K562 (cell line): Measurements from ENCODE around the gene PGGHG. TPM values are rescaled to one million over a fixed set of nuclear protein-coding genes. Genes with fewer than 3 reads are reported as not detected.

ENCODE experiments used
- CBFA2T2 ChIP-seq: fragments of 450-650 bp; conservative IDR thresholded peaks from 2 replicates; pipeline ENCODE4 v1.6.1; 2017; ENCODE audit warnings: mild to moderate bottlenecking
- CHCHD3 ChIP-seq: fragments of 250-450 bp; sonication (Bioruptor Pico); IDR thresholded peaks from 2 replicates; pipeline ENCODE4 v2.1.2; 2022; ENCODE audit warnings: mild to moderate bottlenecking
- GATAD2B ChIP-seq: fragments of 450-650 bp; IDR thresholded peaks from 2 replicates; pipeline ENCODE4 v1.6.1; 2017; ENCODE audit warnings: mild to moderate bottlenecking, borderline replicate concordance
- ILK ChIP-seq: fragments of 450-650 bp; IDR thresholded peaks from 2 replicates; pipeline ENCODE4 v1.6.1; 2016; ENCODE audit warnings: missing genetic modification characterization, low read depth, mild to moderate bottlenecking, missing compliant biosample characterization, moderate library complexity, borderline replicate concordance
- KAT7 ChIP-seq: sonication (generic); formaldehyde crosslinking; IDR thresholded peaks from 2 replicates; pipeline ENCODE4 v1.8.0; 2022; ENCODE audit warnings: missing genetic modification reagents, mild to moderate bottlenecking, borderline replicate concordance
- NELFE ChIP-seq: IDR thresholded peaks from 2 replicates; pipeline ENCODE4 v1.6.1; 2011; ENCODE audit warnings: mild to moderate bottlenecking; ENCODE audit not compliant: insufficient read depth, insufficient read length
- NFRKB ChIP-seq: fragments of 450-650 bp; IDR thresholded peaks from 2 replicates; pipeline ENCODE4 v1.6.1; 2016; ENCODE audit warnings: low read depth
- PTTG1 ChIP-seq: fragments of 450-650 bp; IDR thresholded peaks from 2 replicates; pipeline ENCODE4 v1.6.1; 2016; ENCODE audit warnings: low read depth, mild to moderate bottlenecking, missing genetic modification characterization, missing compliant biosample characterization
- PYGO2 ChIP-seq: fragments of 450-650 bp; IDR thresholded peaks from 2 replicates; pipeline ENCODE4 v1.6.1; 2016; ENCODE audit warnings: mild to moderate bottlenecking, missing genetic modification characterization, moderate library complexity, missing compliant biosample characterization
- RAD51 ChIP-seq: fragments of 450-650 bp; IDR thresholded peaks from 2 replicates; pipeline ENCODE4 v1.7.1; 2016; ENCODE audit warnings: low read depth, mild to moderate bottlenecking, borderline replicate concordance
- RBM39 ChIP-seq: fragments of 200-400 bp; formaldehyde crosslinking; optimal IDR thresholded peaks from 2 replicates; pipeline ENCODE3; 2018; ENCODE audit warnings: low read depth, low read length
- SMAD1 ChIP-seq: fragments of 150-350 bp; IDR thresholded peaks from 2 replicates; pipeline ENCODE4 v1.6.1; 2014; ENCODE audit warnings: low read length, low read depth; ENCODE audit not compliant: partially characterized antibody
- SMARCA5 ChIP-seq: fragments of 450-650 bp; IDR thresholded peaks from 2 replicates; pipeline ENCODE4 v1.6.1; 2016
- ZFP36 ChIP-seq: fragments of 150-350 bp; IDR thresholded peaks from 2 replicates; pipeline ENCODE4 v1.6.1; 2018; ENCODE audit warnings: low read length, low read depth; ENCODE audit not compliant: partially characterized antibody
- ZNF23 ChIP-seq: fragments of 250-450 bp; sonication (Bioruptor Pico); IDR thresholded peaks from 2 replicates; pipeline ENCODE4 v1.4.0; 2020; ENCODE audit warnings: mild to moderate bottlenecking
- ZNF384 ChIP-seq: IDR thresholded peaks from 2 replicates; pipeline ENCODE4 v1.6.1; 2012; ENCODE audit warnings: low read depth, low read length, improper control_type of control experiment
- ZNF778 ChIP-seq: fragments of 450-650 bp; formaldehyde crosslinking; IDR thresholded peaks from 2 replicates; pipeline ENCODE4 v1.4.0; 2020; ENCODE audit warnings: mild to moderate bottlenecking, moderate library complexity
- ZNF780A ChIP-seq: fragments of 250-450 bp; sonication (Bioruptor Pico); IDR thresholded peaks from 2 replicates; pipeline ENCODE4 v1.5.0; 2021; ENCODE audit warnings: mild to moderate bottlenecking
- polyA plus RNA-seq, 8 experiments: library from polyadenylated mRNA; depleted of rRNA in 4 of 8; stranded (reverse) in 5 of 8; unstranded in 3 of 8; fragments of >200 nt; fragmentation: Nextera tagmentation in 2 of 8; fragmentation: Illumina TruSeq in 1 of 8; extraction: Ambion mirVana in 2 of 8; extraction: Trizol in 1 of 8; gene quantifications; 2 replicates each; pipeline versions ENCODE4 v1.2.1 to v1.2.3, GENCODE V29; 2011 to 2014; ENCODE audit warnings: inconsistent platforms in 1 of 8, missing spikeins in 1 of 8
- total RNA-seq, 7 experiments: library from RNA; depleted of rRNA in 6 of 7; stranded (reverse); fragments of >200 nt in 6 of 7; fragmentation: Illumina TruSeq in 2 of 7; extraction: Trizol in 2 of 7; gene quantifications; 2 replicates each; pipeline versions ENCODE4 v1.2.1 to v1.2.3, GENCODE V29; 2011 to 2021; ENCODE audit warnings: low replicate concordance in 1 of 7
- TF ChIP-seq, protein P1 (sequence below): fragments of 450-650 bp; formaldehyde crosslinking; IDR thresholded peaks from 2 replicates; pipeline ENCODE4 v1.4.0; 2020; ENCODE audit warnings: mild to moderate bottlenecking, mixed read lengths
- TF ChIP-seq, protein P2 (sequence below): fragments of 250-450 bp; sonication (Bioruptor Pico); IDR thresholded peaks from 2 replicates; pipeline ENCODE4 v1.4.0; 2020; ENCODE audit warnings: mild to moderate bottlenecking, moderate library complexity, borderline replicate concordance
- TF ChIP-seq, protein P3 (sequence below): IDR thresholded peaks from 2 replicates; pipeline ENCODE4 v1.6.1; 2014; ENCODE audit warnings: antibody characterized with exemption

The PGGHG gene
- total and polyA plus RNA-seq, 9 of the 15 experiments (the other 6 are each of a cell fraction or from before 2014, with no cell fraction given), result 0.38 to 85.1 (median 18.1) TPM

DNA sequence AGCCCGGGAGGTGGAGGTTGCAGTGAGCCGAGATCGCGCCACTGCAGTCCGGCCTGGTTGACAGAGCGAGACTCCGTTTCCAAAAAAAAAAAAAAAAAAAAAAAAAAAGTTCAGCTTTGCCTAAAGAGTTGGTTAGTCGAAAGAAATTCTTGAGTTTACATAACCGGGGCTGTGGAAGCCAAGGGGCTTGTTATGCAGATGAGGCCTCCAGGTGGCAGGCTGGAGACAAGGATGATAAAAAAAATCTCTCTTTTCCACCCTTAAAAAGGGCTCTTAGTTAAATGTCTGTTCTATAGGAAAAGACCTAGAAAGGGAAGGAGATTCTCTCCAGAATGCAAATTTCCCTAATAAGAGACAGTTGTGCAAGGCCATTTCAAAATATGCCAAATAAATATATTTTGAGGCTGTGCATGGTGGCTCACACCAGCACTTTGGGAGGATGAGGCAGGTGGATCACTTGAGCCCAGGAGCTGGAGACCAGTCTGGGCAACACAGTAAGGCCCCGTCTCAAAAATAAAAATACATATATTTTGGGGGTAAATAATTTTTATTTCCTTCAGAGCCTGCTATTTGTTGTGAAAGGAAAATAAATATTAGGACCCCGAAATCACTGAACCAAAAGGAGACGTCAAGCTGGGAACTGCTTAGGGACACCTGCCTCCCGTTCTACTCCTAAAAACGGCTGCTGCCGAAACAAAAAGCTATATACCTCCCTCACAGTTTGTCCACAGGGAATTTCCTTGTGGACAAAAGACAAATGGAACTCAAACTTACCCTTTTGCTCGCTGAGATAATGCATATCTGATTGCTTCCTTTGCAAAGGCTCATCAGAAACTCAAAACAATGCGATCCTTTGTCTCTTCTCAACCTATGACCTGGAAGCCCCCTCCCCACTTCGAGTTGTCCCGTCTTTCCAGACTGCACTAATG lies 16.3 kb downstream of the PGGHG start (continued):
- no peak for TF ChIP-seq NELFE
- TF ChIP-seq, protein P1, sequence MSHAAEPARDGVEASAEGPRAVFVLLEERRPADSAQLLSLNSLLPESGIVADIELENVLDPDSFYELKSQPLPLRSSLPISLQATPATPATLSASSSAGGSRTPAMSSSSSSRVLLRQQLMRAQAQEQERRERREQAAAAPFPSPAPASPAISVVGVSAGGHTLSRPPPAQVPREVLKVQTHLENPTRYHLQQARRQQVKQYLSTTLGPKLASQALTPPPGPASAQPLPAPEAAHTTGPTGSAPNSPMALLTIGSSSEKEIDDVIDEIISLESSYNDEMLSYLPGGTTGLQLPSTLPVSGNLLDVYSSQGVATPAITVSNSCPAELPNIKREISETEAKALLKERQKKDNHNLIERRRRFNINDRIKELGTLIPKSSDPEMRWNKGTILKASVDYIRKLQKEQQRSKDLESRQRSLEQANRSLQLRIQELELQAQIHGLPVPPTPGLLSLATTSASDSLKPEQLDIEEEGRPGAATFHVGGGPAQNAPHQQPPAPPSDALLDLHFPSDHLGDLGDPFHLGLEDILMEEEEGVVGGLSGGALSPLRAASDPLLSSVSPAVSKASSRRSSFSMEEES (CRISPR knock-in tag), result no peak
- no peak for TF ChIP-seq ILK (tag)
- TF ChIP-seq, protein P2, sequence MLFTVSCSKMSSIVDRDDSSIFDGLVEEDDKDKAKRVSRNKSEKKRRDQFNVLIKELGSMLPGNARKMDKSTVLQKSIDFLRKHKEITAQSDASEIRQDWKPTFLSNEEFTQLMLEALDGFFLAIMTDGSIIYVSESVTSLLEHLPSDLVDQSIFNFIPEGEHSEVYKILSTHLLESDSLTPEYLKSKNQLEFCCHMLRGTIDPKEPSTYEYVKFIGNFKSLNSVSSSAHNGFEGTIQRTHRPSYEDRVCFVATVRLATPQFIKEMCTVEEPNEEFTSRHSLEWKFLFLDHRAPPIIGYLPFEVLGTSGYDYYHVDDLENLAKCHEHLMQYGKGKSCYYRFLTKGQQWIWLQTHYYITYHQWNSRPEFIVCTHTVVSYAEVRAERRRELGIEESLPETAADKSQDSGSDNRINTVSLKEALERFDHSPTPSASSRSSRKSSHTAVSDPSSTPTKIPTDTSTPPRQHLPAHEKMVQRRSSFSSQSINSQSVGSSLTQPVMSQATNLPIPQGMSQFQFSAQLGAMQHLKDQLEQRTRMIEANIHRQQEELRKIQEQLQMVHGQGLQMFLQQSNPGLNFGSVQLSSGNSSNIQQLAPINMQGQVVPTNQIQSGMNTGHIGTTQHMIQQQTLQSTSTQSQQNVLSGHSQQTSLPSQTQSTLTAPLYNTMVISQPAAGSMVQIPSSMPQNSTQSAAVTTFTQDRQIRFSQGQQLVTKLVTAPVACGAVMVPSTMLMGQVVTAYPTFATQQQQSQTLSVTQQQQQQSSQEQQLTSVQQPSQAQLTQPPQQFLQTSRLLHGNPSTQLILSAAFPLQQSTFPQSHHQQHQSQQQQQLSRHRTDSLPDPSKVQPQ (CRISPR knock-in tag), result no peak
- no peak for TF ChIP-seq RBM39
- TF ChIP-seq ZNF384, result peak; percentile 93
- TF ChIP-seq NFRKB, result no peak
- TF ChIP-seq, protein P3, sequence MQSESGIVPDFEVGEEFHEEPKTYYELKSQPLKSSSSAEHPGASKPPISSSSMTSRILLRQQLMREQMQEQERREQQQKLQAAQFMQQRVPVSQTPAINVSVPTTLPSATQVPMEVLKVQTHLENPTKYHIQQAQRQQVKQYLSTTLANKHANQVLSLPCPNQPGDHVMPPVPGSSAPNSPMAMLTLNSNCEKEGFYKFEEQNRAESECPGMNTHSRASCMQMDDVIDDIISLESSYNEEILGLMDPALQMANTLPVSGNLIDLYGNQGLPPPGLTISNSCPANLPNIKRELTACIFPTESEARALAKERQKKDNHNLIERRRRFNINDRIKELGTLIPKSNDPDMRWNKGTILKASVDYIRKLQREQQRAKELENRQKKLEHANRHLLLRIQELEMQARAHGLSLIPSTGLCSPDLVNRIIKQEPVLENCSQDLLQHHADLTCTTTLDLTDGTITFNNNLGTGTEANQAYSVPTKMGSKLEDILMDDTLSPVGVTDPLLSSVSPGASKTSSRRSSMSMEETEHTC, result no peak
- no peak for TF ChIP-seq CBFA2T2
- TF ChIP-seq RAD51, result no peak
- no peak for TF ChIP-seq ZFP36
- TF ChIP-seq ZNF778, result no peak
- TF ChIP-seq PTTG1 (tag), result no peak
- TF ChIP-seq ZNF23 (CRISPR knock-in tag), result no peak
- TF ChIP-seq KAT7 (CRISPR knock-in tag), result no peak
- TF ChIP-seq GATAD2B, result no peak
- no peak for TF ChIP-seq PYGO2 (tag)
- no peak for TF ChIP-seq SMARCA5
- TF ChIP-seq ZNF780A, result no peak
- TF ChIP-seq CHCHD3 (CRISPR knock-in tag), result no peak
- no peak for TF ChIP-seq SMAD1
